ENCODE measurements around the gene ZFYVE28.

Gene ZFYVE28

DNA sequence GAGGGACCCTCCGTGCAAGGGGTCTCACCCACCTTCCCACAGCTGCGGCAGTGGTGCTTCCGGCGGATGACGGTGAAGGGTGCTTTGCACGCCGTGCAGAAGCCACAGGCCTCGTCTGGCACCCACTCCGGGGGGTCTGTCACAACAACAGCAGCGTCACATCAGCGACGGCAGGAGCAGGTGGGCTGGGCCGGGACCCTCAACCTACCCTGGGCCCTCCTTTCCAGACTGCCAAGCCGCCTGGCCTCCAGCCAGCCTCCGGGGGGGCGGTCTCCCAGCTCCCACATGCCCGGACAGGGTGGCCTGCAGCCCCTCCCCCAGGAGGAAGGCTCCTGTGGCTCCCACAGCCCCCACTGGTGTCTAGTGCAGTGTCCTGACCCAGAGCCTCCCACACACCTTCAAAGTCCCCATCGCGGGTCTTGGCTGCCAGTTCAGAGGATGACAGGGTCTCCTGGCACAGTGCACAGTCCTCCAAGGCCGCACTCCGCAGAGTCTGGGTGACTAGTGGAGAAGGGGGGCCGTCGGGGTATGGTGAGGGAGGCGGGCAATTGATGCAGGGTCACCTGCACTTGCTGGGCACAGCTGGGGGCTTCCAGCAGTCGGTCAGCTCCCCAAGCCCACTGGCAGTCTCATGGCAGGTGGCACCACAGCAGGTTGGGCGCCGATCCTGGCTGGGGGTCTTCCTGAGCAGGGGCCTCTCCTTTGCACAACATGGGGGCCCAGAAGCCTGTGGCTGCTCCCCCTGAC is 147.0 kb downstream of the ZFYVE28 start:
- DNase-seq (ENCODE audit: low read depth): no peak
- no peak overlapping the region for H3K4me3 ChIP-seq (ENCODE audit: low read depth, low read length)

- no peak for DNase-seq (ENCODE audit: low read depth)
- no peak overlapping the region for H3K4me3 ChIP-seq (ENCODE audit: low read depth, low read length)
Measured at GRCh38 chr4:2270341-2271165, 147.9 kb downstream of the ZFYVE28 start.

DNA sequence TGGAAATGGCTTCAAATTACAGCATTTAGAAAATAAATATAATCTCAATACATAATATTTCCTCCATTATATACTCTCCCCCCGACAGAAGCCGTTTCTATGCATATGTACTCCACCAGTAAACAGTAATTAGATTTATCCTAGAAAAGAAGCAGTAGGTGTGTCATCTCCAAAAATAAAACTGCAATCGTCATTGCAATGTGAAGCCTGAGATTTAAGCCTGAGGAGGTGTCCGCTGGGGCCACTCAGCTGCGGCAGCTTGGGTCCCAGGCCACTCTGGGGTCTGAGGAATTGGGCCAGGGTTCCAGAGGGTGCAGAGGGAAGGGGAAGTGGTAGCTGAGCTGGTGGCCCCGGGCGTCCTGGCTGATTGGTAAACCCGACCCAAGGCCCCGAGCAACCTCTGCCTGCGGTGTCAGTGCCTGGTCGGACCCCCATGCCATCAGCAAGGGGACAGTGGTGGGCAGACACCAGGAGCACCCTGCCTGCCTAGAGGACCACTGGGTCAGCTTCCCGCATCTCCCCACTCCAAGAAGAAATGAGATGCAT is 148.8 kb downstream of the ZFYVE28 start:
- no peak overlapping the region for H3K4me3 ChIP-seq (ENCODE audit: low read depth, low read length)
- no peak for DNase-seq (ENCODE audit: low read depth)

DNA sequence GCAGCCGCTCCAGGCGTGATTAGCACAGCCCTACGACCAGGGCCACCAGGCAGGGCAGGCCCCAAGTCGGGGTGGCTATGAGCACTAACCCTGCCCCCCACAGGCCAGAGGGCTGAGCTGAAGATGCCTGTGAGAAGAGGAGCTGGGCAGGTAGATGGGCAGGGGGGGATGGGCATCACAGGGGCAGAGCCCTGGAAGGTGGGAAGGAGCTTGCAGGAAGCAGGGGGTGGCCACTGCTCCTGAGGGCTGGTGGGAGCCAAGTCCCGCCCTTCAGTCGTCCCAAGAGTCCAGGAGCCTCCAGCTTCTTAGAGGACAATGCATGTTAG is 149.3 kb downstream of the ZFYVE28 start:
- no peak overlapping the region for H3K4me3 ChIP-seq (ENCODE audit: low read depth, low read length)
- DNase-seq (ENCODE audit: low read depth): no peak

DNA sequence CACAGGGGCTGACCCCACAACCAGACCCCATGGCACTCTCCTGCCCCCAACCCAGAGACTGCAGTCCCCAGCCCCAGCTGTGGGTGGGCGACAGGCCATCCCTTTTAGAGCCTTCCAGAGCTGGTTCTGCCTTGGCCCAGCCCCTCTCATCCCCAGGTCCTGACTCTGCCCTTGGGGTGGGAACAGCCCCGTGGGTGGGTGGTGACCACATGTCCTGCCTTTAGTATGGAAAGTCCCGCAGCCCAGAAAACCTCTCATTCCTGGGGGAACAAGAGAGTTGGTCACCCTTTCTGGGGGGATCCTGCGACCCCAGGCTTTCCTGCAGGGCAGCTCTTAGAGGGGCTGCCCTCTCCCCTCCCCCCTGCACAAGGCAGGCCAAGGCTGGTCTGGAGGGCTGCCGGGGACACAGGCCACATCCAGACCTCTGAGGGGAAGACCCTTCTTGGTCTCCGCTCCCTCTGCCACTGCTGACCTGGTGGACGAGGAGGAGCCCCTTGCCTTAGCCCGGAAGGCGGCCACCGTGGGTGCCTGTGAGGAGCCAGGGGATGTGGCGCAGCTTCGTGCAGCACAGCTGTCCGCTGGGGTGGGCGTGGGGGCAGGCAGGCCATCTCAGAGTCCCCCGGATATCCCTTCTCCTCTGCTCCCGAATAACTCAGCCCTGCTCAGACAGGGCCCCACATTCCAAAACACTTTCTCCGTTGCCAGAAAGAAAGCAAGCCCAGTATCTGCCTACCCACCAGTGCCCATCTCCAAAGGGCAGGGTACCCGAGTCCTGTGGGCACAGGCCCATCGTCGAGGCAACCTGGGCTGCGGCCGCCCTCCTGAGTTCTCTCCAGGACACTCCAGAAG is 149.9 kb downstream of the ZFYVE28 start:
- no peak overlapping the region for H3K4me3 ChIP-seq (ENCODE audit: low read depth, low read length)
- DNase-seq (ENCODE audit: low read depth): no peak

DNA sequence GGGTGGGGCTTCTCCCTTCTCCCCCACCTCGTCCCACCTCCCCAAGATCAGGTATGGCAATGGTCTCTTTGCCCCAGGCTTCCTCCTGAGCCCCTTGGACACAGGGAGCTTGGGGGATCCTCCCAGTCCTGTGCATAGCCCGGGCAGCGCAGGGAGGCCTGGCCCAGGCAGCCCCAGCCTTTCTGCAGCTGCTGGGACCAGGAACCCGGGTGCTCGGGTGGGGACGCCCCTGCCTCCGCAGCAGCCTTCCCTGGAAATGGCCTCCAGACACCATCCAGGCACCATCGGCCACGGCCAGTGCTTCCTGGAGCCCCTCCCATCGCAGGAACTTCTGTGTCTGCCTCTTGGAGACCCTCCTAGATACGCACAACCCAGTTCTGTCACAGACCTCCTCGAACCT is 150.6 kb downstream of the ZFYVE28 start:
- no peak for DNase-seq (ENCODE audit: low read depth)
- no peak overlapping the region for H3K4me3 ChIP-seq (ENCODE audit: low read depth, low read length)

GRCh38 chr4:2267320-2267811 is 151.1 kb downstream of the ZFYVE28 start:
- DNase-seq (ENCODE audit: low read depth): no peak
- H3K4me3 ChIP-seq (ENCODE audit: low read depth, low read length): no peak overlapping the region

DNA sequence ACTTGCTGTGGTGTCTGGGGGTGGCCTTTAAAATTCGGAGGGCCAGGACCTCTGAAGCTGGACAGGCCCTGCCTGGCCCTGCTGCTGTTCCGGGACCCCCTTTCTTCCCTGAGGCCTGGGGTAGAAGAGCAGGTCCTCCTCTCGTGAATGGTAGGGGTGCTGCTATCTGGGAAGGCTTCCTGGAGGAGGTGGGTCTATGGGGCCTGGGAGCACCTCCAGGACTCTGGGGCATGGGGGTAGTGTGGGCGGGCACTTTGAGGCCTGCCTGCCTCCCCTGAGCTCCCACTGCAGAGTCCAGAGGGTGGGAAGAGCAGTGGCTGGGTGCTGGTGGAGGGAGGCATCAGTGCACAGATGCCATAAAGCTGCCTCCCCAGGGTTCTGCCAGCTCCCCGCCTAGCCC is 151.6 kb downstream of the ZFYVE28 start:
- no peak for DNase-seq (ENCODE audit: low read depth)
- H3K4me3 ChIP-seq (ENCODE audit: low read depth, low read length): no peak overlapping the region

- no peak overlapping the region for H3K4me3 ChIP-seq (ENCODE audit: low read depth, low read length)
- DNase-seq (ENCODE audit: low read depth): no peak
Measured at GRCh38 chr4:2266181-2266580, 152.3 kb downstream of the ZFYVE28 start.

DNA sequence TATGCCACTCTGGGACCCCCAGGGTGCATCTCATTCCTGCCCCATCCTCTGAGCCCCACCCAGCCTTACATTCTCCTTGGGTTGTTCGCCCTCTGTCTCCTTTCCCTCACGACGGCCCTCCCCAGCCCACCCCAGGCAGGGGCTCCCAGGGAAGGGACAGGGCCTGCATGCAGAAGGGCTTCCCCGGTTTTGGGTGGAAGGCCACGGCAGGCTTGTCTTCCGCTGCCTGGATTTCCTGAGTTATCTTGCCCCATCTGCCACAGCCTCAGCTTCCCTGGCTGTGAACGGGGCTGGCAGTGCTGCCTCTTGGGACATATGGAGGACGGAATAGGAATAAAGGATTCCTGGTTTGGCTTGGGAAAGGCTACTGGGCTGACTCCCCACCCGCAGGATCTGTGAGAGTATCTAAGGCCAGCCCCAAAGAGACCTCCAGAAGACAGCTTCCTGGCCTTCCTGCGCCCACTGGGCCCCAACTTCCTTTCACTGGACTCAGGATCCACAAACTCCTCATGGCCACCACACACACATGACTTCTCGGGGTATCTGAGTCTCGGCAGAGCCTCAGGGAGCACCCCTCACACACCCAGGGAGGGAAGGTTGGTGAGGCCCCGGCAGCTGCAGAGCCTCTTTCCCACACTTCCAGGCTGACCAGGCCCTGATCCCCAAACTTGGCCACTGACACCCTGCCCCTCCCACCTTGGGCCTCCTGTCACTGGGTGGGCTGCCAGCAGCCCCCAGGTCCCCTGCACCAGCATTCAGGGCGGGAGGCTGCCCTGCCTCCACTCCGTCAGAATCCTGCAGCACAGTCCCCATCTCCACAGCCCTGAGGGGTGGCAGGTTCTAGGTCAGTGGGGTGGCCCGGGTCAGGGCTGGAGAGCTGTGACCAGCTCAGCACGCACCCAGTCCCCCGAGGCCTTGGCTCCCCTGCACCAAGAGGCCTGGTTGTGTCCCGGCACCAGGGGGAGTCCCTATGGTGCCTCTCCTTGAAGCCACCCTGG is 153.0 kb downstream of the ZFYVE28 start:
- no peak for DNase-seq (ENCODE audit: low read depth)

DNA sequence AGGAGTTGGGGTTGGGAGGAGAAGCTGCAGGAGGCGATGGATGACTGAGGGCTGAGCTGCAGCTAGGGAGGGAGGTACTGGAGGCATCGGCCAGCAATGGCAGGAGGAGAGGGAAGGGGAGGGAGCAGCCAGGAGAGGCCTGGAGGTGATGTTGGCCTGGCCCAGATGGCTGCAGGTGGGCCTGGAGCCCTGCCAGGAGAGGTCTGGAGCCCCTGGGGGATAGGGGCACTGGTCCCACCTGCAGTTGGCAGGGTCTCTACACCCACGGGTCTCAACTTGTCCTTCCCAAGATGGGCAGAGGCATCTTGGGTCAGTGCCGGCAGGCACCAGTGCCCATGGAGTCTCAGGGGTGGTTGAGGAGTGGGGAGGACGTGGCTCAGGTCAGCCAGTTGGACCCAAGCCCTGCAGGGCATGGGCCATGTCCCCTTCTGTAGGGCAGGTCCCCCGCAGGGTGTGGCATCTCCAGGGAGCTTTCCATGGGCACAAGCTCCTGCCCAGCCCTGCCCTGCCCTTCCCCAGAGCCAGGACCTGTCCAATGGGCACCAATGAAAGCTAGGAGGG is 153.9 kb downstream of the ZFYVE28 start:
- no peak overlapping the region for H3K4me3 ChIP-seq (ENCODE audit: low read depth, low read length)
- no peak for DNase-seq (ENCODE audit: low read depth)

More for the DNA sequence above, 153.0 kb downstream of the ZFYVE28 start:
- H3K4me3 ChIP-seq (ENCODE audit: low read depth, low read length): no peak overlapping the region

- no peak for DNase-seq (ENCODE audit: low read depth)
- H3K4me3 ChIP-seq (ENCODE audit: low read depth, low read length): no peak overlapping the region
Measured at GRCh38 chr4:2263926-2264321, 154.5 kb downstream of the ZFYVE28 start.

GRCh38 chr4:2262944-2263250 is 155.5 kb downstream of the ZFYVE28 start:
- H3K4me3 ChIP-seq (ENCODE audit: low read depth, low read length): peak overlapping the region; percentile 72
- DNase-seq (ENCODE audit: low read depth): no peak

DNA sequence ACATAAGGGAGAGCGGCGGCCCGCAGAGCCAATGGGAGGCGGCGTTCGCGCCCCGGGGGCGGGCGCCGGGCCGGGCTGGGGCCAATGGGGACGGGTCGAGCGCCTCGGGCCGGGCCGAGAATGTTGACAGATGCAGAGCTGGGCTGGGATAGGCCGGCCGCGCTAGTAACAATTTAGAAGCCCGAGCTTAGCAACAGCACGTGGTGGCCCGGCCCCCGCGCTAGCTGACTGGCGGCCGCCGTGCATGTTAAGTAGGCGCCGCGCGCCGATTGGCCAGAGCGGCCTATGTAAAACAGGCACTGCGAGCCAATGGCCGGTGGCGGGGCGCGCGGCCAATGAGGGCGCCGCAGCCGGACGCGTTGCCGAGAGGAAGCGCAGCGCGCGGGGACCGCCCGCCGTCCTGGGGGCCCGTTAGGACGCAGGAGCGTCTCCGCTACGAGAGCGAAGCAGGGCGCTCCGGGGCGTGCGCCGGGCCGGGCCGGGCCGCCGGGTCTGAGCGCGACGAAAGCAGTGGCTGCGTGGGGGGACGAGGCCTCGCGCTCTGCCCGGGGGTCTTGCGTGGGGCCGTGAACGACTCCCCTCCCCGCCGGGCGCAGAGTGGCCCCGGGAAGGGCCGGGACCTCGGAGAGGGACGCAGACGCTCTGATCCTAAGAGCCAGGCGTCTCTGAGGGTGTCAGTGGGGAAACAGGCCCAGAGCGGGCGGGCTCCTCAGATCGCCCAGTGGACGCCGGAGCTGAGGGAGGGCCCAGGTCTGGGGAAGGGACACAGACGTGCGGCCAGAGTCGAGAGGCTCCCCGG is 156.1 kb downstream of the ZFYVE28 start:
- peak; percentile 99 for DNase-seq (ENCODE audit: low read depth)
- peak overlapping the region; percentile 87 for H3K4me3 ChIP-seq (ENCODE audit: low read depth, low read length)

DNA sequence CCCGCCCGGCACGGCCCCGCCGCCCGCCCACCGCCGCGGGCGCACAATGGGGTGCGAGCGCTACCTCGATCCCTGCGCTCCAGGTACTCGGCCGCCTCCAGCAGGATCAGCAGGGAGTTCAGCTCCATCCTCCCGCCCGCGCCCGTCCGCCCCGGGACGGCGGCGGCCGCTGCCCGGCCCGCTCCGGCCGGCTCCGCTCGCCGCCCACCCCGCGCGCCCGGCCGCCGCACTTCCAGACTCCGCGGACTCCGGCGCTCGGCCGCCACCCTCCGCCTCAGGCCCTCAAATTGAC is 156.6 kb downstream of the ZFYVE28 start, which contains the start of gene MXD4:
MXD4 (minus strand) TSS at position 257 of the 292 bp plus-strand sequence; CDS start at position 128, 129 bp downstream.
- no peak for DNase-seq (ENCODE audit: low read depth)
- H3K4me3 ChIP-seq (ENCODE audit: low read depth, low read length): peak within 1 kb of the TSS; percentile 87

- peak overlapping the region; percentile 87 for H3K4me3 ChIP-seq (ENCODE audit: low read depth, low read length)
- DNase-seq (ENCODE audit: low read depth): no peak
Measured at GRCh38 chr4:2261110-2261852, 157.2 kb downstream of the ZFYVE28 start.

Data from skeletal muscle cell (primary cell).